ENCODE measurements around the gene ZNF785. TPM values are rescaled to one million over a fixed set of nuclear protein-coding genes. Genes with fewer than 3 reads are reported as not detected.

The ZNF785 gene
- total RNA-seq, 2 experiments from 2014 or later: 4.6 to 6.8 TPM

- Histone ChIP-seq H4K20me1 (ENCODE audit: insufficient read depth, low read length) (no peaks in the 10 kb centered on the region), H3K4me3 (ENCODE audit: low read depth, low read length, poor library complexity, severe bottlenecking) (no peak overlapping the region), H3K36me3 (ENCODE audit: insufficient read depth, low read length) (peaks cover 30% of the 10 kb centered on the region), H3K9me3 (ENCODE audit: low read length) (no peaks in the 10 kb centered on the region), H3K4me2 (ENCODE audit: low read length) (no peak overlapping the region), H3K4me1 (ENCODE audit: insufficient read depth, low read length, poor library complexity, severe bottlenecking) (no peaks in the 10 kb centered on the region), H3K79me2 (ENCODE audit: insufficient read depth, low read depth, low read length) (peaks cover 7% of the 10 kb centered on the region; the same call in 1 of the 2 replicates), H3K27ac (ENCODE audit: low read depth, low read length, poor library complexity, severe bottlenecking) (no peak overlapping the region), H2AFZ (ENCODE audit: low read length) (no peak overlapping the region), H3K9me2 (ENCODE audit: insufficient read depth, low read length) (no peaks in the 10 kb centered on the region)
- ChIA-PET CTCF (ENCODE audit: unreplicated experiment) (no interaction called here), POLR2A (no interaction called here)
- TF ChIP-seq EZH2phosphoT487 (IDR thresholded peaks at IDR 0.05; ENCODE audit: borderline replicate concordance, low read depth, low read length): no peak
- no peak for TF ChIP-seq CTCF (conservative IDR thresholded peaks at IDR 0.05; ENCODE audit: low read length)
- intact Hi-C loops (cut with micrococcal nuclease; ENCODE audit: unreplicated experiment): no loop called here
- no TSS peak for BruUV-seq (replicated peaks)
- no peak for DNase-seq (ENCODE audit: low spot score)
These were observed 33.7 kb downstream of the ZNF785 start for GRCh38 chr16:30551781-30552180.

DNA sequence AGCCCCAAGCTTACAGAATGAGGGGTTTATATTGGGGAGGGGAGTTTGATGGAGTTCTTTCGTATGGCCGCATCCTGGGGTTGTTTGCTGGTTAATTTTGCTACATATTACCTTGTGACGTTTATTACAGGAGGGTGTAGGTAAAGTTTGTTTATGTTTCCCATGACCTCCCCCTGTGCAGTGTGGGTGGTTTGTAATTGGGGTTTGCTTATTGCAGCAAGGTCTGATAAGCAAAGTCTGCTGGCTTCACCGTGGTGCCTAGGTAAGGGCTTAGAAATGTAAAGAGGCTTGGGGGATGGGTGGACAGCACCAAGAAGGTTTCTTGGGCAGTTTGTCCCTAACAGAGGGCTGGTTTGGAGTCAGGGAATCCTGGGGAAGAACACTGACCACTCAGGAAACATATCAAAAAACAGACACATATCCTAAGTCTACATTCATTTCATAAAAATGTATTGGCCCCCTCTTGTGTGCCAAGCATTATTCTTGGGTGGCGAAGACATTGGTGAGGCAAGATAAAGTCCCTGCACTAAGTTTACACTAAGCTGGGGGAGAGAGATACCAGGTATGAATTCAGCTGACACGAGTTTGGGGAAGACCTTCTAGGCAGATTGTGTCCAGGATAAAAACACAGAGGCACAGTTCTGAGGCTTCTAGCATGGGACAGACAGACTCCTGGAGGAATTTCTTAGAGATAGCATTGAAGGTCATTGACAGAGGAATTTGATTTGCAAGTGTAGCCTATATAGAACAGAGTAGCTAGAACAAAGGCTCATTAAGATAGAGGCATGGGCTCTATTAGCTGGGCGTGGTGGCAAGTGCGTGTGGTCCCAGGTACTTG lies 36.9 kb downstream of the ZNF785 start:
- no peaks in the 10 kb centered on the region for H4K20me1 ChIP-seq (ENCODE audit: insufficient read depth, low read length)
- H3K4me3 ChIP-seq (ENCODE audit: low read depth, low read length, poor library complexity, severe bottlenecking): no peak overlapping the region
- no peak for TF ChIP-seq CTCF (conservative IDR thresholded peaks at IDR 0.05; ENCODE audit: low read length)
- TF ChIP-seq EZH2phosphoT487 (IDR thresholded peaks at IDR 0.05; ENCODE audit: borderline replicate concordance, low read depth, low read length): no peak
- ChIA-PET CTCF (ENCODE audit: unreplicated experiment) (no interaction called here), POLR2A (no interaction called here)
- no peak overlapping the region for H3K27ac ChIP-seq (ENCODE audit: low read depth, low read length, poor library complexity, severe bottlenecking)
- intact Hi-C loops (cut with micrococcal nuclease; ENCODE audit: unreplicated experiment): no loop called here
- H3K9me2 ChIP-seq (ENCODE audit: insufficient read depth, low read length): no peaks in the 10 kb centered on the region
- H3K4me2 ChIP-seq (ENCODE audit: low read length): no peak overlapping the region
- BruUV-seq (replicated peaks): no TSS peak
- no peak overlapping the region for H2AFZ ChIP-seq (ENCODE audit: low read length)
- H3K4me1 ChIP-seq (ENCODE audit: insufficient read depth, low read length, poor library complexity, severe bottlenecking): no peaks in the 10 kb centered on the region
- no peaks in the 10 kb centered on the region for H3K9me3 ChIP-seq (ENCODE audit: low read length)
- no peaks in the 10 kb centered on the region for H3K79me2 ChIP-seq (ENCODE audit: insufficient read depth, low read depth, low read length)
- no peak for DNase-seq (ENCODE audit: low spot score)
- peaks cover 14% of the 10 kb centered on the region for H3K36me3 ChIP-seq (ENCODE audit: insufficient read depth, low read length)

DNA sequence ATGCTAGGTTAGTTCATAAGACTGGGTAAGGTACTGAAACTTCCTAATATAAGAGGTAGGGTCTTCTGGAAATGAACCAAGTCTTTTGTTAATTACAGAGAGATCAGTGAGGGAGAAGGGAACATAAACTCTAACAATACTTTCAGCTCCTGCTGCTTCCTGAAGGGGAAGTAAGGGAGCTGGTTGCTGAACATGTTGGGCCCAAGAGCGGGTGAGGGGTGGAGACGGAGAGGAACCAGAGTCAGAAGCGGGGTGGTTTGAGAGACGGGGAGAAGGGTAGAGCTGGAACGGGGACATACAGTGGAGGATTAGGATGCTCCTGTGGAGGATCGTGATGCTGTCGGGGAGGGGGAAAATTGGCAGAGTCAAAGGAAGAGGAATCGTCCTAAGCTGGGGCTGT lies 39.4 kb downstream of the ZNF785 start:
- no peaks in the 10 kb centered on the region for H3K36me3 ChIP-seq (ENCODE audit: insufficient read depth, low read length)
- no peaks in the 10 kb centered on the region for H4K20me1 ChIP-seq (ENCODE audit: insufficient read depth, low read length)
- no TSS peak for BruUV-seq (replicated peaks)
- TF ChIP-seq EZH2phosphoT487 (IDR thresholded peaks at IDR 0.05; ENCODE audit: borderline replicate concordance, low read depth, low read length) (no peak), CTCF (conservative IDR thresholded peaks at IDR 0.05; ENCODE audit: low read length) (no peak)
- H2AFZ ChIP-seq (ENCODE audit: low read length): no peak overlapping the region
- no peak overlapping the region for H3K4me2 ChIP-seq (ENCODE audit: low read length)
- H3K27ac ChIP-seq (ENCODE audit: low read depth, low read length, poor library complexity, severe bottlenecking): no peak overlapping the region
- no peak overlapping the region for H3K4me3 ChIP-seq (ENCODE audit: low read depth, low read length, poor library complexity, severe bottlenecking)
- H3K79me2 ChIP-seq (ENCODE audit: insufficient read depth, low read depth, low read length): no peaks in the 10 kb centered on the region
- H3K9me2 ChIP-seq (ENCODE audit: insufficient read depth, low read length): no peaks in the 10 kb centered on the region
- ChIA-PET CTCF (ENCODE audit: unreplicated experiment) (no interaction called here), POLR2A (no interaction called here)
- no peaks in the 10 kb centered on the region for H3K9me3 ChIP-seq (ENCODE audit: low read length)
- H3K4me1 ChIP-seq (ENCODE audit: insufficient read depth, low read length, poor library complexity, severe bottlenecking): no peaks in the 10 kb centered on the region
- DNase-seq (ENCODE audit: low spot score): no peak
- intact Hi-C loops (cut with micrococcal nuclease; ENCODE audit: unreplicated experiment): no loop called here
